Adipocyte (in vitro differentiated cells): ENCODE results near the gene CAMK1G.

Experiments used
- DNase-seq: peaks from one replicate; pipeline ENCODE4 v3.0.0-alpha.2; 2015; ENCODE audit warnings: low read depth
- H3K27me3 ChIP-seq: replicated peaks from 2 replicates; pipeline ENCODE4 v1.7.0; 2013; ENCODE audit warnings: mild to moderate bottlenecking, low read length, moderate library complexity; ENCODE audit not compliant: control insufficient read depth, insufficient read depth
- H3K36me3 ChIP-seq: 2 replicates; pipeline ENCODE4 v1.7.0; 2013; ENCODE audit warnings: low read length, mild to moderate bottlenecking, moderate library complexity; ENCODE audit not compliant: control insufficient read depth, insufficient read depth, severe bottlenecking
- H3K4me1 ChIP-seq: 2 replicates; pipeline ENCODE4 v1.7.0; 2013; ENCODE audit warnings: mild to moderate bottlenecking, low read length, moderate library complexity; ENCODE audit not compliant: control insufficient read depth, insufficient read depth
- H3K4me3 ChIP-seq: 2 replicates; pipeline ENCODE4 v1.7.0; 2013; ENCODE audit warnings: mild to moderate bottlenecking, low read length, moderate library complexity
- H3K9ac ChIP-seq: 2 replicates; pipeline ENCODE4 v1.7.0; 2013; ENCODE audit warnings: mild to moderate bottlenecking, low read length, moderate library complexity
- H3K9me3 ChIP-seq: 2 replicates; pipeline ENCODE4 v1.7.0; 2013; ENCODE audit warnings: mild to moderate bottlenecking, low read length, moderate library complexity; ENCODE audit not compliant: control insufficient read depth

CAMK1G gene

DNA sequence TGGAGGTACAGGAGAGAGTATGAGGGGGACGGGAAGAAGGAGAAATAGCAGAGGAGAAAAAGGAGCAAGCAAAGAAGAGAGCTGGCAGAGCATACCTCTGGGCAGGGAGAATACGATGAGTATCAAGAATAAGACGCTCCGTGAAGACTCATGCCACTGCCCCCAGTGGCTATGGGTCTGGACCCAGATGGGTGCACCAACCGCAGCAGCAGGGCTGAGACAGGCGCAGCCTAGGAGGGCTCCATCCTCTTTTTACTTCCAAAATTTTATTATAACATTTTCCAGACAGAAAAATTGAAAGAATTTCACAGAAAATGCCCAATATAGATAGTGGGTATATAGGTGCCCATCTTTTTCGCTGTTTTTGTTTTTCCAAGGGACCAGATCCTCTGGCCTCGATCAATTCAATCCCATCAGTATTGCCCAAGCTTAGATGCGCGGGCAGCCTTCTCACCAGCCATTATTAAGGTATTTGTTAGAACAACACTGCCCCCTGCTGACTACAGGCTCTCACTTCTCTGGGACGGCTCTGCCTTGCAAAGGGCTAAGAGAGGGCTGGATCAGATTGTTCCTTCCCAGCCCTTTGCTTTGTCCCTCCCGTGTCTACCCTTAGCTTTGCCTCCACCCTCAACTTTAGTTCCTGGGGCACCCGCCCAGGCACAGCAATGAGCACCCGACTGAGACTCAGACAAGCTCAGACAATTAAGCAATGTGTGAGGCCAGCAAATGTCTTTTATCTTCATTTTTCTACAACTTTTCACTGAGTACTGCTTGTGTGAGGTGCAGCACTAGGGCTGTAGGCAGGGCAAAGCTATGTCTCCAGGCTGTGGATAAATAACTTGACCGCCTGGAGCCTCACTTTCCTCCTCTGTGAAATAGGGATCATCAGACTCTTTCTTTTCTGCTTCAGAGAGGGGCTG lies 17.5 kb upstream of the CAMK1G start:
- peak; percentile 95 for DNase-seq
- H3K4me1 ChIP-seq = peaks cover 9% of the 10 kb centered on the region
- H3K4me3 ChIP-seq = no peak overlapping the region
- no peaks in the 10 kb centered on the region for H3K9me3 ChIP-seq
- H3K9ac ChIP-seq = peak overlapping the region; percentile 2
- H3K36me3 ChIP-seq = no peaks in the 10 kb centered on the region
- peaks cover 22% of the 10 kb centered on the region for H3K27me3 ChIP-seq

GRCh38 chr1:209567698-209568175 lies 15.8 kb upstream of the CAMK1G start:
- DNase-seq = peak; percentile 19
- Histone ChIP-seq H3K9me3 (no peaks in the 10 kb centered on the region), H3K4me1 (peaks cover 9% of the 10 kb centered on the region), H3K4me3 (no peak overlapping the region), H3K36me3 (no peaks in the 10 kb centered on the region), H3K9ac (no peak overlapping the region), H3K27me3 (peaks cover 20% of the 10 kb centered on the region)

- peak; percentile 91 for DNase-seq
- Histone ChIP-seq H3K4me3 (peak overlapping the region; percentile 71), H3K9ac (peak overlapping the region; percentile 39), H3K4me1 (peaks cover 9% of the 10 kb centered on the region), H3K9me3 (no peaks in the 10 kb centered on the region), H3K27me3 (peaks cover 17% of the 10 kb centered on the region), H3K36me3 (no peaks in the 10 kb centered on the region)
Measured at GRCh38 chr1:209569455-209570207, 13.9 kb upstream of the CAMK1G start.

GRCh38 chr1:209570743-209571142 lies 12.8 kb upstream of the CAMK1G start:
- H3K9me3 ChIP-seq = no peaks in the 10 kb centered on the region
- peaks cover 9% of the 10 kb centered on the region for H3K4me1 ChIP-seq
- H3K9ac ChIP-seq = no peak overlapping the region
- H3K27me3 ChIP-seq = peaks cover 22% of the 10 kb centered on the region
- no peaks in the 10 kb centered on the region for H3K36me3 ChIP-seq
- no peak for DNase-seq
- no peak overlapping the region for H3K4me3 ChIP-seq

DNA sequence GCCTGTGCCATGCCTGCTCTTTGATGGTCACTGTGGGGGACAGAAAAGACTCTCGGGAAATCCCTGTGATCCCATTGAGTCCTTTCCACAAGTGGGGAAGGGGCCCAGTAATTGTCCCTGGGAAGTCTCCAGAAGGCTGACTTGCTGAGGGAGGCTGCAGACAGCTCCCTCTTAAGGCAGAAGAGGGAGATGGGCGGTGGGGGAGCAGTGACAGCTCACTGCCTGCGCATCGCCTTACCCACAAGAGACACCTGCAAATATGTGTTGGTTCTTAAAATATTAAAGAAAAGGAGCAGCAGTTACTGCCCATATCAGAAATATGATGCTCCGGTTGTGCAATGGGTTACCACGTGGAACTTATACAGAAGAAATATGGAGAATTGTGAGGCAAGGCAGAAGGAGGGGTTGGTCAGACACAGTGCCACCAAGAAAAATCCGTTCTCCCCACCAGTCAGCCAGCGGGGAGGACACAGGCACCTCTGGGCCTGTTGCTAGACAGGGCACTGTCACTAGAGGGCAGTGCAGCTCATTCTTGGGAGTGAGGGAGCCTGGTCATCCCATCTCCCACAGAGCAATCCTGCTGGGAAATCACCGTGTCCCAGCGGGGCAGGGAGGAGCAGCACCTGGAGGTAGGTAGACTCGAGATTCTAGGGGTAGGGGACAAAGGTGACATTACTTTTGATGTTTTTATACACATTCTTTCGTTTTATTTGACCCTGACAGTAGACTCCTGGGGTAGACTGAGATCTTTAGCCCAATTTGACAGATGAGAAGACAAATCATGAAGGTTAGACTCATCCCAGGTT lies 6.9 kb upstream of the CAMK1G start:
- Histone ChIP-seq H3K4me3 (no peak overlapping the region), H3K9me3 (no peaks in the 10 kb centered on the region), H3K36me3 (no peaks in the 10 kb centered on the region), H3K9ac (no peak overlapping the region), H3K4me1 (peaks cover 5% of the 10 kb centered on the region), H3K27me3 (peaks cover 20% of the 10 kb centered on the region)
- DNase-seq = peak; percentile 90

- Histone ChIP-seq H3K4me1 (peaks cover 5% of the 10 kb centered on the region), H3K9me3 (no peaks in the 10 kb centered on the region), H3K36me3 (no peaks in the 10 kb centered on the region), H3K27me3 (peaks cover 20% of the 10 kb centered on the region), H3K4me3 (no peak overlapping the region), H3K9ac (no peak overlapping the region)
- no peak for DNase-seq
Measured at GRCh38 chr1:209577346-209577745, 6.2 kb upstream of the CAMK1G start.

DNA sequence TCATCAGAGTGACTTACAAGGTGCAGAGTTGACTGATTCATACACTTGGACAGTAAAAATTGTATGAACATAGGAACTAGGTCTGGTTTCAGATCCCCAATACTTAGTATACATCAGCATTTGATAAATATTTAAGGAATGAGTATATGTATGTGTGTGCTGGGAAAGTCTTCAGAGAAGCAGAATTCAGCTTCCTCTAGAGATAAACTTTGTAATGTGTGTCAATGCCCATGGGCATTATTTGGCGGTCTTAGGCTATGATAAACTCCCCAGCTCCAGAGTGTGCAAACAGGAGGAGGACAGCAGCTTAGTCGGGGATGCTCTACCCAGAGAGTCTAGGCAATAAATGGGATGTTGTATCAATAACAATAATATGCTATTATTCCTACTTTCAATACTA lies 2.9 kb upstream of the CAMK1G start:
- Histone ChIP-seq H3K36me3 (no peaks in the 10 kb centered on the region), H3K4me3 (no peak overlapping the region), H3K9me3 (no peaks in the 10 kb centered on the region), H3K27me3 (peaks cover 5% of the 10 kb centered on the region), H3K9ac (no peak overlapping the region), H3K4me1 (peaks cover 13% of the 10 kb centered on the region)
- no peak for DNase-seq

- H3K27me3 ChIP-seq = no peaks in the 10 kb centered on the region
- H3K36me3 ChIP-seq = no peaks in the 10 kb centered on the region
- no peak for DNase-seq
- peaks cover 14% of the 10 kb centered on the region for H3K4me1 ChIP-seq
- H3K4me3 ChIP-seq = no peak overlapping the region
- no peak overlapping the region for H3K9ac ChIP-seq
- no peaks in the 10 kb centered on the region for H3K9me3 ChIP-seq
Measured at GRCh38 chr1:209584231-209584672, 738 bp downstream of the CAMK1G start.

DNA sequence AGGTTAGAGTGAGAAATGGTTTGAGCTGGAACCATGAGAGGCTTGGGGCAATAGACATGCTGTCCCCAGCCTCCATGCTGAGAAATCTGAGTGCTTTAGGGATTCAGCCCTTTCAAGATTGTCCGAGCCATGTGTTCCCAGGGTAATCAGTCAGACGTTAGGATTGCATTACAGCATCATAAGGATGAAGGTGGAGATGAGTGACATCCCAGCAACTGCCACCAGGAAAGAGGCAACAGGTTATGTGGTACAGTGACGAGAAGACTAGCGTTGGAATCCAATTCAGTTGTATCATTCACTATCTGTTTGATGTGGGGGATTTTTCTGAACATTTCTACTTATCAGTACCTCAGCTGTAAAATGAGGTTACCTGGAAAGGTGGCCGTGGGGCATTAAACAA lies 1.7 kb downstream of the CAMK1G start:
- Histone ChIP-seq H3K9me3 (no peaks in the 10 kb centered on the region), H3K27me3 (no peaks in the 10 kb centered on the region), H3K36me3 (no peaks in the 10 kb centered on the region), H3K9ac (no peak overlapping the region), H3K4me3 (peak overlapping the region; percentile 53), H3K4me1 (peaks cover 14% of the 10 kb centered on the region)
- DNase-seq = no peak

GRCh38 chr1:209585672-209586071 lies 2.2 kb downstream of the CAMK1G start:
- no peak overlapping the region for H3K9ac ChIP-seq
- peak overlapping the region; percentile 53 for H3K4me3 ChIP-seq
- peak; percentile 79 for DNase-seq
- no peaks in the 10 kb centered on the region for H3K9me3 ChIP-seq
- no peaks in the 10 kb centered on the region for H3K36me3 ChIP-seq
- no peaks in the 10 kb centered on the region for H3K27me3 ChIP-seq
- peaks cover 14% of the 10 kb centered on the region for H3K4me1 ChIP-seq
